B cell (primary cell): Measurements from ENCODE around the gene SDK1. TPM values are rescaled to one million over a fixed set of nuclear protein-coding genes. Genes with fewer than 3 reads are reported as not detected.

Source experiments
- ATAC-seq: fragments of 200-7000 bp; cut with Tn5 transposase; one replicate; pipeline ENCODE4 v1.10.0; 2021; ENCODE audit warnings: low read depth, mild to moderate bottlenecking, moderate number of reproducible peaks, moderate library complexity
- CTCF ChIA-PET: fragments of 350-600 bp; sonication (Branson Sonifier 250); formaldehyde crosslinking; loops from one replicate; lab custom pipeline; 2021; ENCODE audit warnings: antibody characterized with exemption, inconsistent platforms; lab: Charles Lee
- POLR2A ChIA-PET: fragments of 350-600 bp; sonication (Branson Sonifier 250); formaldehyde crosslinking; loops from one replicate; lab custom pipeline; 2021; ENCODE audit warnings: antibody characterized with exemption; lab: Charles Lee
- DNase-seq: peaks from one replicate; pipeline ENCODE4 v3.0.0; 2013
- H2AFZ ChIP-seq: 2 replicates; pipeline ENCODE4 v1.6.1; 2012; ENCODE audit warnings: mild to moderate bottlenecking, low read depth, low read length; ENCODE audit not compliant: insufficient read depth, poor library complexity, severe bottlenecking
- H3K27ac ChIP-seq, 2 donors: 1 replicate in 1 of 2; 2 replicates in 1 of 2; pipeline ENCODE4 v1.5.1; 2012 to 2013; ENCODE audit warnings: low read length in 2 of 2, mild to moderate bottlenecking in 2 of 2, moderate library complexity in 1 of 2
- H3K27me3 ChIP-seq, 4 experiments: fragments of 200-600 bp in 1 of 4; sonication (generic) in 1 of 4; replicated peaks in 1 of 4; 1 replicate in 2 of 4; 2 replicates in 2 of 4; pipeline versions ENCODE4 v1.6.1 to v1.7.0; 2013 to 2016; ENCODE audit warnings: low read length in 3 of 4, mild to moderate bottlenecking in 2 of 4, mixed read lengths in 1 of 4, moderate library complexity in 1 of 4; ENCODE audit not compliant: insufficient read depth in 4 of 4, control insufficient read depth in 3 of 4; ENCODE audit errors: control extremely low read depth in 1 of 4
- H3K36me3 ChIP-seq, 2 experiments: replicated peaks in 1 of 2; 1 replicate in 1 of 2; 2 replicates in 1 of 2; pipeline versions ENCODE4 v1.6.1 to v1.7.1; 2013; ENCODE audit warnings: low read length in 1 of 2; ENCODE audit not compliant: insufficient read depth in 2 of 2, control insufficient read depth in 1 of 2; ENCODE audit errors: control extremely low read depth in 1 of 2, extremely low read depth in 1 of 2
- H3K4me1 ChIP-seq, 2 donors: fragments of 200-600 bp in 1 of 2; sonication (generic) in 1 of 2; 1 replicate in 1 of 2; 2 replicates in 1 of 2; pipeline versions ENCODE4 v1.5.1 to v1.6.1; 2013 to 2017; ENCODE audit warnings: low read length in 2 of 2; ENCODE audit not compliant: control insufficient read depth in 2 of 2, insufficient read depth in 2 of 2
- H3K4me2 ChIP-seq: replicated peaks from 2 replicates; pipeline ENCODE3; 2012; ENCODE audit warnings: mild to moderate bottlenecking, low read depth, low read length; ENCODE audit not compliant: poor library complexity, severe bottlenecking
- H3K4me3 ChIP-seq, 5 experiments: fragments of 200-600 bp in 1 of 5; sonication (generic) in 1 of 5; 1 replicate in 3 of 5; 2 replicates in 2 of 5; pipeline versions ENCODE4 v1.5.1 to v1.7.0; 2011 to 2016; ENCODE audit warnings: low read length in 4 of 5, mild to moderate bottlenecking in 4 of 5, low read depth in 2 of 5, control low read depth in 1 of 5, moderate library complexity in 1 of 5; ENCODE audit not compliant: insufficient read depth in 1 of 5; ENCODE audit errors: control extremely low read depth in 1 of 5, extremely low read depth in 1 of 5
- H3K79me2 ChIP-seq: fragments of 200-600 bp; sonication (generic); one replicate; pipeline ENCODE4 v1.6.0; 2016; ENCODE audit warnings: low read length; ENCODE audit not compliant: control insufficient read depth, insufficient read depth
- H3K9ac ChIP-seq: fragments of 200-600 bp; sonication (generic); 2 replicates; pipeline ENCODE4 v1.6.1; 2017; ENCODE audit warnings: mild to moderate bottlenecking, low read length, moderate library complexity
- H3K9me3 ChIP-seq, 3 donors: one replicate each; pipeline versions ENCODE4 v1.6.1 to v1.7.1; 2013; ENCODE audit warnings: low read length in 2 of 3; ENCODE audit not compliant: control insufficient read depth in 2 of 3, insufficient read depth in 1 of 3; ENCODE audit errors: control extremely low read depth in 1 of 3
- H4K20me1 ChIP-seq: 2 replicates; pipeline ENCODE4 v1.6.0; 2012; ENCODE audit warnings: mild to moderate bottlenecking, low read length; ENCODE audit not compliant: insufficient read depth, control insufficient read depth, poor library complexity, severe bottlenecking
- H3K27ac Mint-ChIP-seq: one replicate; pipeline ENCODE4 v1.8.0; 2021; ENCODE audit warnings: mixed read lengths
- H3K27me3 Mint-ChIP-seq: one replicate; pipeline ENCODE4 v1.8.0; 2021; ENCODE audit warnings: mixed read lengths
- H3K4me1 Mint-ChIP-seq: one replicate; pipeline ENCODE4 v1.8.0; 2021; ENCODE audit warnings: mixed read lengths
- H3K4me3 Mint-ChIP-seq: one replicate; pipeline ENCODE4 v1.8.0; 2021; ENCODE audit warnings: mixed read lengths
- H3K9me3 Mint-ChIP-seq: one replicate; pipeline ENCODE4 v1.8.0; 2022; ENCODE audit warnings: mixed read lengths; ENCODE audit not compliant: insufficient read depth
- EZH2 ChIP-seq: IDR thresholded peaks from 2 replicates; pipeline ENCODE4 v1.6.1; 2012; ENCODE audit warnings: borderline replicate concordance, low read depth, mild to moderate bottlenecking, moderate library complexity, low read length; ENCODE audit not compliant: insufficient read depth, poor library complexity, severe bottlenecking
- WGBS: methylation state at CpG from one replicate; pipeline ENCODE4 v1.1.5; 2013; ENCODE audit warnings: missing lambda C conversion rate; ENCODE audit not compliant: insufficient coverage; 5-methylcytosine and 5-hydroxymethylcytosine counted together
- intact Hi-C: fragments of 100-400 bp; cut with micrococcal nuclease; formaldehyde crosslinking; loops from one replicate; pipeline ENCODE4 v1.10.0; 2022
- polyA plus RNA-seq: library from polyadenylated mRNA; depleted of rRNA; stranded (reverse); fragments of >200 nt; gene quantifications from 2 replicates; pipeline ENCODE4 v1.2.3, GENCODE V29; 2012
- total RNA-seq, 2 donors: library from RNA; stranded (reverse); fragments of 120-200 nt in 1 of 2; gene quantifications; 1 replicate in 1 of 2; 2 replicates in 1 of 2; pipeline versions ENCODE4 v1.2.3 to v1.2.4, GENCODE V29; 2013 to 2022
- TF ChIP-seq, protein P1 (sequence below): fragments of 200-600 bp; IDR thresholded peaks from one replicate; pipeline ENCODE4 v1.8.0; 2022; ENCODE audit warnings: antibody characterized with exemption, mild to moderate bottlenecking

Gene SDK1
- total and polyA plus RNA-seq, 2 donors (not counting 1 experiment from before 2014, with no cell fraction given): 0.73 to 2.0 TPM

DNA sequence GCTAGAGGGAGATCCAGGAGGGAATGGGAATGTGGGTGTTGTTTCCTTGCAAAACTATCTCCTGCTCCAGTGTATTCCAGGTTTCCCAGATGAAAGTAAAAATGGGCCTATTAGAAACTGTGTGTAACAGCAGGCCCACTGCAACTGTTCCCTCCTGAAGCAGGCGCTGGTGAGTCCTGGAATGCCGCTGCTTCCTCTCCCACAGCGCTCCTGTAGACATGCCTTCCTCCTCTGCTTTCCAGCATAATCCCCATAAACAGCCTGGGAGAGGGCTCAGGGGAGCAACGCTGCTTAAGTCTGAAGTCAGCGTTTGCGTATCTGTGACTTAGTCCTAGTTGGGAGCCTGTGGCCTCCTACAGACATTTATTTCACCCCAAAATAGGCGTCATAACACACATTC lies 830.0 kb downstream of the SDK1 start:
- no peaks in the 10 kb centered on the region for H4K20me1 ChIP-seq
- 91% methylated on average over 7 of the region's 7 CpGs for WGBS
- no peaks in the 10 kb centered on the region for H3K4me1 Mint-ChIP-seq

DNA sequence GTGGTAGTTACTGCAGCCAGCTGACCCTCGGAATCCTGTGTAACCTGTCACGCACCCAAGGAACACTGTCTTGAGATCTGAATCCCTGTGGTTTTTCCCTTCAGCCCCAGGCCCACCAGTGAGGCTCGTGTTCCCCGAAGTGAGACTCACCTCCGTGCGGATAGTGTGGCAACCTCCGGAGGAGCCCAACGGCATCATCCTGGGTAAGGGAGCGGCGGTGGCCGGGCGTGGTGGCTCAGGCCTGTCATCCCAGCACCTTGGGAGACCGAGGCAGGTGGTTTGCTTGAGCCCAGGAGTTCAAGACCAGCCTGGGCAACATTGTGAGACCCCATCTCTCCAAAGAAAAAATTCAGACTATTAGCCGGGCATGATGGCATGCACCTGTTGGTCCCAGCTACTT lies 831.2 kb downstream of the SDK1 start:
- no peak for DNase-seq
- no peaks in the 10 kb centered on the region for H3K4me1 ChIP-seq
- 91% methylated on average over 13 of the region's 14 CpGs for WGBS
- H3K27ac ChIP-seq: no peak overlapping the region
- intact Hi-C loops: no loop called here
- TF ChIP-seq, protein P1, sequence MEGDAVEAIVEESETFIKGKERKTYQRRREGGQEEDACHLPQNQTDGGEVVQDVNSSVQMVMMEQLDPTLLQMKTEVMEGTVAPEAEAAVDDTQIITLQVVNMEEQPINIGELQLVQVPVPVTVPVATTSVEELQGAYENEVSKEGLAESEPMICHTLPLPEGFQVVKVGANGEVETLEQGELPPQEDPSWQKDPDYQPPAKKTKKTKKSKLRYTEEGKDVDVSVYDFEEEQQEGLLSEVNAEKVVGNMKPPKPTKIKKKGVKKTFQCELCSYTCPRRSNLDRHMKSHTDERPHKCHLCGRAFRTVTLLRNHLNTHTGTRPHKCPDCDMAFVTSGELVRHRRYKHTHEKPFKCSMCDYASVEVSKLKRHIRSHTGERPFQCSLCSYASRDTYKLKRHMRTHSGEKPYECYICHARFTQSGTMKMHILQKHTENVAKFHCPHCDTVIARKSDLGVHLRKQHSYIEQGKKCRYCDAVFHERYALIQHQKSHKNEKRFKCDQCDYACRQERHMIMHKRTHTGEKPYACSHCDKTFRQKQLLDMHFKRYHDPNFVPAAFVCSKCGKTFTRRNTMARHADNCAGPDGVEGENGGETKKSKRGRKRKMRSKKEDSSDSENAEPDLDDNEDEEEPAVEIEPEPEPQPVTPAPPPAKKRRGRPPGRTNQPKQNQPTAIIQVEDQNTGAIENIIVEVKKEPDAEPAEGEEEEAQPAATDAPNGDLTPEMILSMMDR: no peak
- POLR2A ChIA-PET: no interaction called here
- no peaks in the 10 kb centered on the region for H3K4me1 Mint-ChIP-seq
- H3K4me2 ChIP-seq: no peak overlapping the region
- ATAC-seq: no peak
- H4K20me1 ChIP-seq: no peaks in the 10 kb centered on the region
- no peak overlapping the region for H3K4me3 Mint-ChIP-seq
- no peak overlapping the region for H2AFZ ChIP-seq
- no peaks in the 10 kb centered on the region for H3K36me3 ChIP-seq
- no peak overlapping the region for H3K27ac Mint-ChIP-seq
- no peaks in the 10 kb centered on the region for H3K27me3 Mint-ChIP-seq
- no peak overlapping the region for H3K9ac ChIP-seq
- H3K27me3 ChIP-seq: no peaks in the 10 kb centered on the region
- CTCF ChIA-PET: no interaction called here
- no peaks in the 10 kb centered on the region for H3K9me3 Mint-ChIP-seq
- H3K4me3 ChIP-seq: no peak overlapping the region
- H3K9me3 ChIP-seq: no peaks in the 10 kb centered on the region
- H3K79me2 ChIP-seq: no peaks in the 10 kb centered on the region

More for the DNA sequence above, 830.0 kb downstream of the SDK1 start:
- Histone ChIP-seq H3K79me2 (no peaks in the 10 kb centered on the region), H3K4me1 (no peaks in the 10 kb centered on the region), H3K36me3 (no peaks in the 10 kb centered on the region), H3K4me3 (no peak overlapping the region), H3K9me3 (no peaks in the 10 kb centered on the region), H3K27me3 (no peaks in the 10 kb centered on the region), H3K4me2 (no peak overlapping the region), H3K27ac (no peak overlapping the region), H3K9ac (no peak overlapping the region), H2AFZ (no peak overlapping the region)
- Mint-ChIP-seq H3K27me3 (no peaks in the 10 kb centered on the region), H3K9me3 (no peaks in the 10 kb centered on the region), H3K27ac (no peak overlapping the region), H3K4me3 (no peak overlapping the region)
- no peak for TF ChIP-seq EZH2
- TF ChIP-seq, protein P1: no peak
- ChIA-PET CTCF (no interaction called here), POLR2A (no interaction called here)
- intact Hi-C loops: no loop called here
- ATAC-seq (no peak), DNase-seq (no peak)
